Activated CD4-positive, alpha-beta T cell treated with anti-CD3 and anti-CD28 coated beads, Interleukin-2, Interleukin-6, amounts not matched to agents 100 ng/mL and 50 ng/mL, durations not matched to agents 16 hours and 8 hours (primary cell): ENCODE data around the gene C2orf76.
"Not testable (repeated sequence)": the region's sequence is repeated elsewhere in the genome, so short reads cannot be mapped to it uniquely, and the experiment has no call there.

Experiments
- DNase-seq: peaks from one replicate; pipeline ENCODE4 v3.0.0-alpha.2; 2020

The C2orf76 gene

GRCh38 chr2:119293254-119293653, 73.4 kb downstream of the C2orf76 start:
- DNase-seq: no peak

DNA sequence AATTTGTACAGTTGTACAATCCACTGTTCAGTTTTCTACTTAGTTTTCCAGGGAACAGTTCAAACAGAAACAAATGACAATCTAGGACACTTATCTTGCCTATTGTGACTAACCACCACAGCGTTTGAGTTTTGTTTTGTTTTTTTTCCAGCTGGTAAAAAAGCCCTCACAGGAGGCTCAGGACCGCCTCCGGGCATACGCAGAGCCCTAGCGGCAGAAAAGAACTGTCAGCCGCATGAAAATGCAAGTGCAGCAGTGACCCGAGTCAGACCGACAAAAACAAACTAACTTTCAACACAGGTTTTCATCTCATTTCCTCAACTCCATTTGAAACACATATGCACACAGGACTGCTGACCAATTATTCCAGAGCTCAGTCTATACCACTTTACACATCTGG, 74.4 kb downstream of the C2orf76 start:
- no peak for DNase-seq

GRCh38 chr2:119291588-119292167, 75.0 kb downstream of the C2orf76 start:
- DNase-seq: no peak

- DNase-seq: peak; percentile 73
These were observed 75.6 kb downstream of the C2orf76 start for GRCh38 chr2:119290859-119291587.

- DNase-seq: no peak
These were observed 77.0 kb downstream of the C2orf76 start for GRCh38 chr2:119289642-119290041.

DNA sequence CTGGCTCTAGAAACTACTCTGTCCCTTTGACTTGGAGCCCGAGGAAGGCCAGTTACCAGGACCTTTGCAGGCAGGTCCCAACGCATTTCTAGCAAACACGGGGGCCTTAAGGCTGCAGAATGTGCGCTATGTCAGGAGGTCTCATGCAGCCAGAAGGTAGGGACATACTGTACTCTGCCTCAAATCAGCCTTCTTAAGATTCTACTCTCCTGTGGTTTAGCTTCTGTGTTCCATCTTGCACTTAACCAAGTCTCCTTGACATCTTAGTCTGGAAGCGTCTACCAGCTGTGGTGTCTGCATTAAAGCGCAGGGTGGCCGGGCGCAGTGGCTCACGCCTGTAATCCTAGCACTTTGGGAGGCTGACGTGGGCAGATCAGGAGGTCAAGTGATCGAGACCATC, 77.5 kb downstream of the C2orf76 start:
- no peak for DNase-seq

- no peak for DNase-seq
These were observed 78.1 kb downstream of the C2orf76 start for GRCh38 chr2:119288576-119288975.

DNA sequence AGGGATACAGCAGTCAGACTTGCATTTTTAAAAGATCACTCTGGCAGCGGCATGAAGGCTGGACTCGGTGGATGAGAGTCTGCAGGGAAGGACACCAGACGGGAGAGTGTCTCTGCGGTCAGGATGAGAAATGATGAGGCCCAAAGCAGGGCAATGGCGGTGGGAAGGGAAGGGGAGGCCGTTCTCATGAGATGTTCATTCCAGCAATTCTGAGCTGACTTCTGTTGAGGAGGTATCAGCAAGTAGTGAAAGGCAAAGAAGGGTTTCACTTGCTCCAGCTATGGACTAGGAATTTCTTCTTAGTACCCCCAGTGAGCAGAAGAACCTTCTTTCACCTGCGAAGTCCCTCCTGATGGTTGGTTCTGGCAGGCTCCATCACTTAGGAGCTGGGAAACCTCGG, 80.0 kb downstream of the C2orf76 start:
- no peak for DNase-seq

DNA sequence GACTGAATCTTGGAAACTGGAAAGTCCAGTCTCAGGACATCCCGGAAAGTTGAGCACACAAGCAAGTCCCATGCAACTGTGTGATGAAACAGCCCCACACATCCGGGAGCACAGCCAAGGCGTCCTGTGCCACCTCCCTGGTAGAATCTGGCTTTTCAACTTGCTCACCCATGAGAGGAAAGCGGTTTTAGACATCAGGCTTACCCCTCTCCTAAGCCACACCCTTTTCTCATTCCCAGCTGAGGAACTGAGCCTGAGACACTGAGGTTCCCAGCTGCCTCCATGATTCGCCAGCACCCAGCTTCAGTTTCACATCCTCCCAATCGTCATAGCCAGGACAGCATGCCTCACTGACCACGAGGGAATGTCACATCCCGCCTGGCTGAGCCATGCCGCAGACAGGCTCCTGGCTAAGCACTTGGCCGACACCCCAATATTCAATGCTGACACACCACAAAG, 82.7 kb downstream of the C2orf76 start:
- no peak for DNase-seq

DNA sequence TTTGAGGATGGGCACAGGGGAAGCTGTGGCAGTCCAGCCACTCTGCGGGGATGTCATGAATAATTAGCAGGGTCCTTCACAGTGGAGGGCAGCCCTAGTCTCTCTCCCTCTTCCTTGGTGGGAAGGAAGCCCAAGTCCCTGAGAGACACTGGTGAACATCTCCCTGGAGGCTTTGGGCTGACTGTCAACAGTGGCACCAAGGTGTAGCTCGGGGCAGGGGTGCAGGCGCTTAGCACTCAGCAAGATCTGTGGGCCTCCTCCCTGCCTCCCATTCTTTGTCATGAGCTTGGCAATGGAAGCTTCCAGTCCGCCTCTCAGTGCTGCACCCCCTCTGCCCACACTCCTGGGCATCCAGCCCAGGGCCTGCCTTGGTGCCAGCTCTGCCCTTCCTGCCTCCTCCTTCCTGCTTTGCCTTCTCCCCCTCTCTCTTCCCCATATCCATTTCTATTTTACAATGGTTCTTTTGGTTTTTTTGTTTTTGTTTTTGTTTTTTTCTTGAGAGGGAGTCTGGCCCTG, 83.6 kb downstream of the C2orf76 start:
- no peak for DNase-seq

- DNase-seq: no peak
These were observed 84.3 kb downstream of the C2orf76 start for GRCh38 chr2:119282146-119282995.

DNA sequence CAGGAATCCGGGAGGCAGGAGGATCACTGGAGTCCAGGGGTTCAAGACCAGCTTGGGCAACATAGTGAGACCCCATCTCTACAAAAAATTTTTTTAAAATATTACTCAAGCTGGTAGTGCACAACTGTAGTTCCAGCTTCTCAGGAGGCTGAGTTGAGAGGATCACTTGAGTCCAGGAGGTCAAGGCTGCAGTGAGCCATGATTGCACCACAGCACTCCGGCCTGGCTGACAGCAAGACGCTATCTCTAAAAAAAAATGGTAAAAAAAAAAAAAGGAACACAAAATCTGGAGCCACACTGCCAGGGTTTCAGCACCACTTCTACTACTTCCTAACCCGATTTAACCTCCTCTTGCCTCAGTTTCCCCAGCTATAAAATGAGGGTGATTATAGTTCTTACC, 86.0 kb downstream of the C2orf76 start:
- DNase-seq: no peak

GRCh38 chr2:119279666-119280065, 87.0 kb downstream of the C2orf76 start:
- no peak for DNase-seq

GRCh38 chr2:119278946-119279345, 87.7 kb downstream of the C2orf76 start:
- DNase-seq: no peak

- DNase-seq: not testable (repeated sequence)
These were observed 88.2 kb downstream of the C2orf76 start for GRCh38 chr2:119278385-119278784.

GRCh38 chr2:119276864-119277263, 89.8 kb downstream of the C2orf76 start:
- no peak for DNase-seq

DNA sequence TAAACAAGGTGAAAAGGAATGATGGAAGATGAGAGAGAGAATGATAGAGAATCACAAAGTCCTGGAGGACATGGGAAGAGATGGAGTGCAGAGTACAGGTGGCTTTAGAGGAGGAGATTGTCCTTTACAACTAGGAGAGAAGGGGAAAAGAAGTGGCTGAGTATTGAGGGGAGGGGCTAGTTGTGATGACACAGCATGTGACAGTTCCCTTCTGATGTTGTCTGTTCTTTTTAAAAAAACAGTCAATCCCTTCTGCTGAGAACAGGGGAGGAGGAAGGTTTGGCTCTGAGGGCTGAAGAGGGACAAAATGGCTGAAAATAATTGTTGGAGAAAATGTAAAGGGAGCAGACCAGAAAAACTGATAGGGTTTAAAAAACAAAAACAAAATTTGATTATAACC, 99.0 kb downstream of the C2orf76 start:
- DNase-seq: no peak

- no peak for DNase-seq
These were observed 100.5 kb downstream of the C2orf76 start for GRCh38 chr2:119266091-119266589.

- DNase-seq: no peak
These were observed 101.0 kb downstream of the C2orf76 start for GRCh38 chr2:119265693-119266066.

DNA sequence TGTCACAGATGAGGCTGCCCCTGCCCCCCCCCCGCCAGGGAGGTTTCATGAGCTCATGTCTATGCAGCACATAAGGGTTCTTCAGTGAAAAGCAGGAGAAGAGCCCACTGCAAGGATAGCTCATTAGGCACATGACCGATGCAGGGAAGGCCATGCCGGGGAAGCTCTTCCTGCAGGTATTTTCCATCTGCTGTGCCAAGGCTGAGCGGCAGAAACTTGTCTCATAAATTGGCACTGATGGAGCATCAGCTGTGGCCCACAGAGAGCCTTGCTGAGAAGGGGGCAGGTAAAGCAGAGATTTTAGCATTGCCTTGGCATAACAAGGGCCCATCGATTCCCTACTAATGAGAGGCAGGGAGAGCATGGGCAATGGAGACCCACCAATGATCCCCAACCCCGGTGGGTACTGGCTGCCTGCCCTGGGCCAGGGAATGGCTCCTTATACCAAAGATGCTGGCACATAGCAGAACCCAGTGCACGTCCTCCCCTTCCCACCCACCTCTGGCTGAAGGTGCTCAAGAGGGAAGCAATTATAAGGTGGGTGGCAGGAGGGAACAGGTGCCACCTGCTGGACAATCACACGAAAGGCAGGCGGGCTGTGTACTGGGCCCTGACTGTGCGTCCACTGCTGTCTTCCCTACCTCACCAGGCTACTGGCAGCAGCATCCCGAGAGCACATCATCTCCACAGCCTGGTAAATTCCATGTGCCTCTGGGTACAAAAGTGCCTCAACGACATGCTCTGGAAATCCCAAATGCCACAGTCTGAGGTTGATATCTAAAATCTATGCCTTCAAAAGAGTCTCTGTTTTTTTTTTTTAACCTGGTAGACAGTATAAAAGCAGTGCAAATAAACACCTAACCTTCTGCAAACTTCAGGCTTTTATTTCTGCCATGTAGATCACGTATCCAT, 101.6 kb downstream of the C2orf76 start:
- DNase-seq: peak; percentile 48

DNA sequence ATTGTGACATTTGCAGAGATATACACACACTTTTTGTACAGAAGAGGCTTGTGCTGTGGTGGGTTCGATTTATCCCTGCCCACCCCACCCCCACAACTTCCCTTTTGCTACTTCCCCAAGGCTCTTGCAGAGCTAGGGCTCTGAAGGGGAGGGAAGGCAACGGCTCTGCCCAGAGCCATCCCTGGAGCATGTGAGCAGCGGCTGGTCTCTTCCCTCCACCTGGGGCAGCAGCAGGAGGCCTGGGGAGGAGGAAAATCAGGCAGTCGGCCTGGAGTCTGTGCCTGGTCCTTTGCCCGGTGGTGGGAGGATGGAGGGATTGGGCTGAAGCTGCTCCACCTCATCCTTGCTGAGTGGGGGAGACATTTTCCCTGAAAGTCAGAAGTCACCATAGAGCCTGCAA, 103.0 kb downstream of the C2orf76 start:
- DNase-seq: no peak

DNA sequence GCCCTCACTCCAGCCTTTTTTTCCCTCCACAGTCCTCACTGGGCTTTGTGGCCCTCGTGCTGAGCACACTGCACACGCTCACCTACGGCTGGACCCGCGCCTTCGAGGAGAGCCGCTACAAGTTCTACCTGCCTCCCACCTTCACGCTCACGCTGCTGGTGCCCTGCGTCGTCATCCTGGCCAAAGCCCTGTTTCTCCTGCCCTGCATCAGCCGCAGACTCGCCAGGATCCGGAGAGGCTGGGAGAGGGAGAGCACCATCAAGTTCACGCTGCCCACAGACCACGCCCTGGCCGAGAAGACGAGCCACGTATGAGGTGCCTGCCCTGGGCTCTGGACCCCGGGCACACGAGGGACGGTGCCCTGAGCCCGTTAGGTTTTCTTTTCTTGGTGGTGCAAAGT, 103.6 kb downstream of the C2orf76 start:
- no peak for DNase-seq
